ENCODE data around the gene PCDHGB1. TPM values are rescaled to one million over a fixed set of nuclear protein-coding genes. Genes with fewer than 3 reads are reported as not detected.
"Not testable (repeated sequence)": the region's sequence is repeated elsewhere in the genome, so short reads cannot be mapped to it uniquely, and the experiment has no call there.

Gene PCDHGB1
- total RNA-seq, 1 donor: not detected

- H3K4me3 ChIP-seq (ENCODE audit: low read length); H3K9me3 ChIP-seq (ENCODE audit: low read depth, low read length); H3K4me1 ChIP-seq (ENCODE audit: insufficient read depth, low read length): not testable (repeated sequence)
- H3K27me3 ChIP-seq (ENCODE audit: insufficient read depth, low read length): peaks cover 91% of the 10 kb centered on the region
Measured at GRCh38 chr5:141387557-141388311, 37.8 kb downstream of the PCDHGB1 start, which contains the start of gene PCDHGB4. Gene PCDHGB4 (plus strand): TSS chr5:141387698. CDS start chr5:141387885, 187 bp downstream.

- H3K9me3 ChIP-seq (ENCODE audit: low read depth, low read length): peaks cover 9% of the 10 kb centered on the region
- no peaks in the 10 kb centered on the region for H3K4me1 ChIP-seq (ENCODE audit: insufficient read depth, low read length)
- H3K27me3 ChIP-seq (ENCODE audit: insufficient read depth, low read length): peaks cover 91% of the 10 kb centered on the region
- H3K4me3 ChIP-seq (ENCODE audit: low read length): no peak overlapping the region
Measured at GRCh38 chr5:141388661-141389060, 38.8 kb downstream of the PCDHGB1 start.

GRCh38 chr5:141389153-141390042 is 39.5 kb downstream of the PCDHGB1 start:
- peaks cover 91% of the 10 kb centered on the region for H3K27me3 ChIP-seq (ENCODE audit: insufficient read depth, low read length)
- H3K4me3 ChIP-seq (ENCODE audit: low read length): no peak overlapping the region
- H3K9me3 ChIP-seq (ENCODE audit: low read depth, low read length): peaks cover 12% of the 10 kb centered on the region
- H3K4me1 ChIP-seq (ENCODE audit: insufficient read depth, low read length): no peaks in the 10 kb centered on the region

GRCh38 chr5:141392429-141393198 is 42.7 kb downstream of the PCDHGB1 start, which contains the start of gene PCDHGA8:
Gene PCDHGA8 (plus strand): TSS chr5:141392633. CDS start chr5:141392814, 181 bp downstream.
- Histone ChIP-seq H3K4me3 (ENCODE audit: low read length) (no peak within 1 kb of the TSS), H3K4me1 (ENCODE audit: insufficient read depth, low read length) (no peaks in the 10 kb centered on the region), H3K9me3 (ENCODE audit: low read depth, low read length) (peaks cover 17% of the 10 kb centered on the region), H3K27me3 (ENCODE audit: insufficient read depth, low read length) (peaks cover 89% of the 10 kb centered on the region)

GRCh38 chr5:141393267-141393666 is 43.4 kb downstream of the PCDHGB1 start:
- H3K9me3 ChIP-seq (ENCODE audit: low read depth, low read length): peaks cover 17% of the 10 kb centered on the region
- H3K27me3 ChIP-seq (ENCODE audit: insufficient read depth, low read length): peaks cover 90% of the 10 kb centered on the region
- H3K4me3 ChIP-seq (ENCODE audit: low read length): no peak overlapping the region

GRCh38 chr5:141394401-141395187 is 44.7 kb downstream of the PCDHGB1 start:
- not testable (repeated sequence) for H3K4me3 ChIP-seq (ENCODE audit: low read length); H3K4me1 ChIP-seq (ENCODE audit: insufficient read depth, low read length)
- Histone ChIP-seq H3K9me3 (ENCODE audit: low read depth, low read length) (peaks cover 17% of the 10 kb centered on the region), H3K27me3 (ENCODE audit: insufficient read depth, low read length) (peaks cover 92% of the 10 kb centered on the region)

More at GRCh38 chr5:141393267-141393666, 43.4 kb downstream of the PCDHGB1 start:
- no peaks in the 10 kb centered on the region for H3K4me1 ChIP-seq (ENCODE audit: insufficient read depth, low read length)

- not testable (repeated sequence) for H3K4me1 ChIP-seq (ENCODE audit: insufficient read depth, low read length); H3K4me3 ChIP-seq (ENCODE audit: low read length)
- peaks cover 90% of the 10 kb centered on the region for H3K27me3 ChIP-seq (ENCODE audit: insufficient read depth, low read length)
- H3K9me3 ChIP-seq (ENCODE audit: low read depth, low read length): peaks cover 15% of the 10 kb centered on the region
Measured at GRCh38 chr5:141397756-141398551, 48.1 kb downstream of the PCDHGB1 start, which contains the start of gene PCDHGB5. Gene PCDHGB5 (plus strand): TSS chr5:141397947. CDS start chr5:141398128, 181 bp downstream.

GRCh38 chr5:141398608-141399007 is 48.7 kb downstream of the PCDHGB1 start:
- H3K27me3 ChIP-seq (ENCODE audit: insufficient read depth, low read length): peaks cover 90% of the 10 kb centered on the region

GRCh38 chr5:141399555-141400258 is 49.8 kb downstream of the PCDHGB1 start:
- Histone ChIP-seq H3K9me3 (ENCODE audit: low read depth, low read length) (peaks cover 4% of the 10 kb centered on the region), H3K4me3 (ENCODE audit: low read length) (no peak overlapping the region), H3K27me3 (ENCODE audit: insufficient read depth, low read length) (peaks cover 92% of the 10 kb centered on the region), H3K4me1 (ENCODE audit: insufficient read depth, low read length) (no peaks in the 10 kb centered on the region)

More at GRCh38 chr5:141398608-141399007, 48.7 kb downstream of the PCDHGB1 start:
- H3K4me3 ChIP-seq (ENCODE audit: low read length): no peak overlapping the region
- peaks cover 8% of the 10 kb centered on the region for H3K9me3 ChIP-seq (ENCODE audit: low read depth, low read length)
- no peaks in the 10 kb centered on the region for H3K4me1 ChIP-seq (ENCODE audit: insufficient read depth, low read length)

Other genes with a start within 250 kb of the PCDHGB1 start
- gene PCDHB3, start 249.6 kb upstream of the PCDHGB1 start, total RNA-seq: under 0.01 TPM
- gene PCDHB4, start 228.3 kb upstream of the PCDHGB1 start, total RNA-seq: not detected
- gene PCDHB5, start 214.9 kb upstream of the PCDHGB1 start, total RNA-seq: 0.10 TPM
- gene PCDHB6, start 200.0 kb upstream of the PCDHGB1 start, total RNA-seq: not detected
- under 0.01 TPM for gene PCDHB7, start 177.5 kb upstream of the PCDHGB1 start, total RNA-seq
- not detected for gene PCDHB8, start 172.3 kb upstream of the PCDHGB1 start, total RNA-seq
- not detected for gene PCDHB16, start 167.7 kb upstream of the PCDHGB1 start, total RNA-seq
- 0.31 TPM for gene PCDHB9, start 162.9 kb upstream of the PCDHGB1 start, total RNA-seq
- gene PCDHB10, start 157.7 kb upstream of the PCDHGB1 start, total RNA-seq: not detected
- gene PCDHB11, start 150.5 kb upstream of the PCDHGB1 start, total RNA-seq: not detected
- not detected for gene PCDHB12, start 141.4 kb upstream of the PCDHGB1 start, total RNA-seq
- gene PCDHB13, start 136.2 kb upstream of the PCDHGB1 start, total RNA-seq: not detected
- gene PCDHB14, start 126.8 kb upstream of the PCDHGB1 start, total RNA-seq: not detected
- gene PCDHB15, start 104.7 kb upstream of the PCDHGB1 start, total RNA-seq: not detected
- gene SLC25A2, start 46.0 kb upstream of the PCDHGB1 start, total RNA-seq: 0.73 TPM
- 76.5 TPM for gene TAF7, start 29.3 kb upstream of the PCDHGB1 start, total RNA-seq
- not detected for gene PCDHGA1, start 19.6 kb upstream of the PCDHGB1 start, total RNA-seq
- not detected for gene PCDHGA2, start 11.3 kb upstream of the PCDHGB1 start, total RNA-seq
- gene PCDHGA3, start 6.3 kb upstream of the PCDHGB1 start, total RNA-seq: 0.10 TPM
- gene PCDHGA4, start 4.9 kb downstream of the PCDHGB1 start, total RNA-seq: 0.21 TPM
- 0.63 TPM for gene PCDHGB2, start 9.9 kb downstream of the PCDHGB1 start, total RNA-seq
- 0.21 TPM for gene PCDHGA5, start 14.1 kb downstream of the PCDHGB1 start, total RNA-seq
- 0.63 TPM for gene PCDHGB3, start 20.1 kb downstream of the PCDHGB1 start, total RNA-seq
- gene PCDHGA6, start 23.8 kb downstream of the PCDHGB1 start, total RNA-seq: 0.10 TPM
- 0.42 TPM for gene PCDHGA7, start 32.6 kb downstream of the PCDHGB1 start, total RNA-seq
- 0.31 TPM for gene PCDHGB4, start 37.6 kb downstream of the PCDHGB1 start, total RNA-seq
- 0.10 TPM for gene PCDHGA8, start 42.5 kb downstream of the PCDHGB1 start, total RNA-seq
- 0.84 TPM for gene PCDHGB5, start 47.8 kb downstream of the PCDHGB1 start, total RNA-seq
- 0.42 TPM for gene PCDHGA9, start 52.7 kb downstream of the PCDHGB1 start, total RNA-seq
- 0.63 TPM for gene PCDHGB6, start 57.9 kb downstream of the PCDHGB1 start, total RNA-seq
- gene PCDHGA10, start 62.9 kb downstream of the PCDHGB1 start, total RNA-seq: 0.52 TPM
- gene PCDHGB7, start 67.6 kb downstream of the PCDHGB1 start, total RNA-seq: 0.31 TPM
- 0.21 TPM for gene PCDHGA11, start 71.0 kb downstream of the PCDHGB1 start, total RNA-seq
- 0.10 TPM for gene PCDHGA12, start 80.4 kb downstream of the PCDHGB1 start, total RNA-seq
- gene PCDHGC3, start 125.9 kb downstream of the PCDHGB1 start, total RNA-seq: 0.42 TPM
- 0.10 TPM for gene PCDHGC4, start 134.9 kb downstream of the PCDHGB1 start, total RNA-seq
- not detected for gene PCDHGC5, start 139.0 kb downstream of the PCDHGB1 start, total RNA-seq

Data from mononuclear cell (primary cell).